Measurements from ENCODE around the gene GATD1. TPM values are rescaled to one million over a fixed set of nuclear protein-coding genes. Genes with fewer than 3 reads are reported as not detected.

Gene GATD1
- total RNA-seq, 1 experiment from 2014 or later: 39.9 TPM

DNA sequence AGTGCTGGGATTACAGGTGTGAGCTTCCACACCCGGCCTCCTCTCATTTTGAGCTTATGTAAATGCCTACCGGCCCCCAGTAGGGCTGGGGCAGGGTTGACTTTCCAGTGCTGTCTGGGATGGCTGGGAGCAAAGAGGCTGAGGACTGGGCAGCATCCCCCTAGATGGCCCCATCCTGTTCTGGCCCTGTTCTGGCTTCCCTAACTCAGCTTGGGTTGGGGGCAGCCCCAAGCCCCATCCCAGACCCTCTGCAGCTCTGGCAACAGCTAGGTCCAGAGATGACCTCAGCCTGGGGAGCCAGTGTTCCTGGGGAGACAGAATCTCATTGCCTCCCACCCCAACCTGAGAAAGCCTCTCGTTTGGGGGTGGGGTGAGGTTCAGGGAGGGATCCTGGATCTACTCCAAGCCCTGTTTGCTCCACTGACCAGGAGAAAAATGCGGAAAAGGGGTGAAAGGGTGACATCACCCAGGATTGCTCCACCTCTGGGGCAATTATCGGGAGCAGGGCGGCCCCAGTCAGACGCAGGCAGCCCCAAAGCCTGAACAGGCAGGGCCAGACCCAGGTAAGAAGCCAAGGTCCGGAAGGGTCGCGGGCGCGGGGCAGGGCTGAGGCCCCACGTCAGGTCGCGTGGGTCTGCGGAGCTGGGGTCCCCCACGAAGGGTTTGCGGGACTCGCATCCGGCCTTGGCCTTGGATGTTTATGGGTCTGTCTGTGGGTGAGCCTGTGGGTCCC is 41.3 kb upstream of the GATD1 start, which contains the start of gene PNPLA2:
PNPLA2 (plus strand) TSS at position 519 of the 733 bp plus-strand sequence. CDS start 805 bp downstream, outside the sequence.
- no peaks in the 10 kb centered on the region for H3K27me3 ChIP-seq
- no peaks in the 10 kb centered on the region for H3K9me3 ChIP-seq (replicated peaks)
- peaks cover 19% of the 10 kb centered on the region for H3K4me1 ChIP-seq
- peaks cover 10% of the 10 kb centered on the region; the same call in 1 of the 2 replicates for H3K36me3 ChIP-seq
- no peak for DNase-seq
- H3K27ac ChIP-seq: peak within 1 kb of the TSS; percentile 41; the same call in 1 of the 2 replicates
- H3K4me3 ChIP-seq: peak within 1 kb of the TSS; percentile 89

DNA sequence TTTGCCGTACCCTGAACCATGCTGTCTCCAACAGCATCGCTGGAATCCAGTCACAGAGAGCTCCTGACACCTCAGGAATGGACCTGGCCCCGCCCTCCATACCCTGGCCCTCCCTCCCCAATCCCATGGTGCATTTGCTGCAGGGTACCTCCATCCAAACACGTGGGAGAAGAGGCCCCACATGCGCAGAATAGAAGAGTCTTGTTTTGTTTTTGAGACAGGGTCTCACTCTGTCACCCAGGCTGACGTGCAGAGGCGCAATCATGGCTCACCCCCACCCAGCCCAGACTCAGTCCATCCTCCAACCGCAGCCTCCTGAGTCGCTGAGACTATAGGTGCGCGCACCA is 39.1 kb upstream of the GATD1 start:
- Histone ChIP-seq H3K4me1 (peaks cover 21% of the 10 kb centered on the region), H3K27me3 (no peaks in the 10 kb centered on the region), H3K36me3 (peaks cover 32% of the 10 kb centered on the region), H3K9me3 (replicated peaks) (no peaks in the 10 kb centered on the region), H3K27ac (no peak overlapping the region), H3K4me3 (no peak overlapping the region)
- DNase-seq: no peak

DNA sequence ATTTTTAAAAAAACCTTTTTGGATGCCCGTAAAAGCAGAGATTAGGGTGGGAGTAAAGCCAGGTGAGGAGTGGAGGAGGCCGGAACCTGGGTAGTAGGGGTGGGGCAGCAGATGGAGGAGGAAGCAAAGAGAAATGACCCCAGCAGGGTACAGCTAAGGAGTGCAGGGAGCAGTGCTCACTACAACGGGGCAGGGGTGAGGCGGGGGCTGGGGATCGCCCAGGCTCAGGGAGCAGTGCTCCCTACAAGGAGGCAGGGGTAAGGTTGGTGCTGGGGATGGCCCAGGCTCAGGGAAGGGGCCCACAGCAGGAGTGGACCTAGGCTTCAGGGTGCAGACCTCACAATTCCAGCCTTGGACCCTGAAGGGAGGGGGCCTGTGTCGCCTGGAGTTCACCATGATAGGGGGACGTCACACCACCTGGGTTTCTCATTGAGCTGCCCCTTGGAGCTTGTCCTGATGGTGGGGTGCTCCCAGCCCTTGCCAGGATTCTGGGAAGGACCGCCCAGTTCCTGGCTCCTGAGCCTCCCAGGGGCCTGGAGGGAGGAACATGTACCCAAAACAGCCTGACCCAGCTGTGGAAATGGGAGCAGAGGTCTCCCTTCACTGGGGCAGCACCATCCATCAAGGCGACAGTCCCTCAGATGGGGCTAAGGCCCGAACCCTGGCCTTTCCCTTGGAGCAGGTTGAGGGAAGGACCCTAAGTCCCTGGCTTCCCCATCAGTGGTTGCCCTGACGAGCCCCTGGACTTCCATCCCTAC is 38.6 kb upstream of the GATD1 start:
- Histone ChIP-seq H3K4me3 (no peak overlapping the region), H3K27me3 (no peaks in the 10 kb centered on the region), H3K4me1 (peaks cover 21% of the 10 kb centered on the region), H3K9me3 (replicated peaks) (no peaks in the 10 kb centered on the region), H3K36me3 (peaks cover 37% of the 10 kb centered on the region), H3K27ac (no peak overlapping the region)
- no peak for DNase-seq

DNA sequence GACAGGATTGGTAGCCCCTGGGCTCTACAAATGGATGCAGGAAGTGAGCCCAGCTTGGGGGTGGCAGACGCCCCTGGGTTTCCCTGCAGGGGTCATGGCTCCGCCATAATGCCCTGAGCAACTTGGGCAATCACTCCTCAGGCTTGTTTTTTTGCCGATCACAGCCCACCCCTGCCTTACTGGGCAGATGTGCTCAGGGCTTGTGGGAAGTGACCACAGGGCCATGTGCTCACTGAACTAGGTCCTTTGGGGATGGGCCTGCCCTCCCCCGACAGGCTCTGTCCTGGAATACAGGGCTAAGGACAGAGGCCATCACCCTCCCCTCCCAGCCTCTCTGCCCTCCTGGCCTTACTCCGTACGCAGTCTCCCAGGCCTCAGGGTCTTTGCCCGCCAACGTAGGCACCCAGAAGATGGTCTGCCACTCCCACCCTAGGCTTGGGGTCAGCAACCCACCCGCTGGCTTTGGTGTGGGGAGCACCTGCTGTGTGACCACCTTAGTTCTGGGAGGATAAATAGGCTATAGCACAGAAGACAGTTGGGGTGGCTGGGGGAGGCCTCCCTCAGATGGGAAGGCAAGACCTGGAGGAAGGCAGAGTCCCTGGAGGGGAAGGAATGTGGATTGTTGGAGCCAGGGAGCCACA is 36.3 kb upstream of the GATD1 start:
- no peaks in the 10 kb centered on the region for H3K27me3 ChIP-seq
- no peaks in the 10 kb centered on the region for H3K9me3 ChIP-seq (replicated peaks)
- H3K27ac ChIP-seq: no peak overlapping the region
- H3K4me1 ChIP-seq: peaks cover 13% of the 10 kb centered on the region
- H3K36me3 ChIP-seq: peaks cover 42% of the 10 kb centered on the region
- no peak for DNase-seq
- no peak overlapping the region for H3K4me3 ChIP-seq

DNA sequence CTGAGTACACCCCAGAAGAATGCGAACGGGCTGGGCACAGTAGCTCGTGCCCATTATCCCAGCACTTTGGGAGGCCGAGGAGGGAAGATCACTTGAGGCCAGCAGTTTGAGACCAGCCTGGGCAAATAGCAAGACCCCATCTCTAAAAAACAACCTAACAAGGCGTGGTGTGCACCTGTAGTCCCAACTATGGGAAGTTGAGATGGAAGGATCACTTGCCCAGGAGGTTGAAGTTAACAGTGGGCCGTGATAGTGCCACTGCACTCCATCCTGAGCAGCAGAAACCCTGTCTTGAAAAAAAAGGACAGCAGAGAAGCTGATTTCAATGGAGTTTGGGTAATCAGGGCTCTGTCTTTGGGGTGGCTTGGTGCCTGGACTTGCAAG is 35.8 kb upstream of the GATD1 start:
- H3K9me3 ChIP-seq (replicated peaks): no peaks in the 10 kb centered on the region
- no peak overlapping the region for H3K27ac ChIP-seq
- peaks cover 42% of the 10 kb centered on the region for H3K36me3 ChIP-seq

DNA sequence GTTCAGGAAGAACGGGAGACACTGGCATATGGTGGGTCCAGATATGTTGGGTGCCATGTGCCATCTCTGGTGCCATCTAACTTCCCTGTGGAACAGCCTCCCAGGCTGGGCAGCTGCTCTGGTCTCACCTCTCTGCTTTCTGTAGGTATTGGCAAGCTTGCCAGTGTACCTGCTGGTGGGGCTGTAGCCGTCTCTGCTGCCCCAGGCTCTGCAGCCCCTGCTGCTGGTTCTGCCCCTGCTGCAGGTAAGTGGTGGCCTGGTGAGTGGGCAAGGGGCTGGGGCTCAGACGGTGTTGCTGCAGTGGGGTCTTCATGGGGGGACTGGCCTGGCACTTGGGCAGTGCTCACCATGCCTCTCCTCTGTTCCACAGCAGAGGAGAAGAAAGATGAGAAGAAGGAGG is 35.1 kb upstream of the GATD1 start:
- Histone ChIP-seq H3K36me3 (peaks cover 42% of the 10 kb centered on the region), H3K27ac (no peak overlapping the region), H3K27me3 (no peaks in the 10 kb centered on the region), H3K4me3 (no peak overlapping the region), H3K9me3 (replicated peaks) (no peaks in the 10 kb centered on the region), H3K4me1 (peaks cover 10% of the 10 kb centered on the region; the same call in 1 of the 2 replicates)
- DNase-seq: no peak

More for the DNA sequence above, 35.8 kb upstream of the GATD1 start:
- Histone ChIP-seq H3K4me3 (no peak overlapping the region), H3K4me1 (peaks cover 10% of the 10 kb centered on the region; the same call in 1 of the 2 replicates), H3K27me3 (no peaks in the 10 kb centered on the region)
- no peak for DNase-seq

DNA sequence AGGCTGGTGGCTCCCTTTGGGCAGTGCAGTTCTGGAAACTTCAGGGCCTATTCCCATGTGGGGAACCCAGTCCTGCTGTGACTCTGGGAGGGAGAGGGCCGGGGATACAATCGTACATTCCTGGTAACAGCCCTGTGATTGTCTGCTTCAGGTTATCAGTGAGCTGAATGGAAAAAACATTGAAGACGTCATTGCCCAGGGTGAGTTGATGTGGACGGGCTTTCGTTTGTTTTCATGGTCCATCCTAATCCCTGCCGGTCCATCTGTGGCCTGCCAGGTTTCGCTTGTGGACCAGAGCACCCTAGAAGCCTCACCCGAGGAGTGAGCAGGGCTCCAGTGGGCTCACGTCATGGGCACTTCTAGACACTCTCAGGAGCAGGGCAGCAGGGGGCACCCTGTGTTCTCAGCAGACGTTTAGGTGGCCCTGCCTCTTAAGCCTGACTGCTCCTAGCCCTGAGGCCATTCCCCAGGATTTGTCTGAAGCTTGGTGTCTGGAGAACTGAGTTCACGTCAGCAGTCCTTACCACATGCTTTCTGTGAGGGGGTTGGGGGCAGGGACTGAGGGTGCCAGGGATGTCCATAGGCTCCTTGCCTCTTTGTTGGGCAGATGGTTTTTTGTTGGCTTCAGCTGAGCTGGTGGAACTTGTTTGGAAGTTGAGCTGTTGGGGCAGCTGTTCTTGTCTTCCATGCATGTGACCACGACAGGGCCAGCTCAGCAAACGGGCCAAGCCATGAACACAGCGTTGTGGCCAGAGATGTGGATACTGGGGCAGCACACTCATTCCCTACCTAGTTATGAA is 34.4 kb upstream of the GATD1 start:
- H3K27ac ChIP-seq: no peak overlapping the region
- no peak for DNase-seq
- no peaks in the 10 kb centered on the region for H3K27me3 ChIP-seq
- no peak overlapping the region for H3K4me3 ChIP-seq
- H3K36me3 ChIP-seq: peaks cover 42% of the 10 kb centered on the region
- peaks cover 10% of the 10 kb centered on the region; the same call in 1 of the 2 replicates for H3K4me1 ChIP-seq
- H3K9me3 ChIP-seq (replicated peaks): no peaks in the 10 kb centered on the region

DNA sequence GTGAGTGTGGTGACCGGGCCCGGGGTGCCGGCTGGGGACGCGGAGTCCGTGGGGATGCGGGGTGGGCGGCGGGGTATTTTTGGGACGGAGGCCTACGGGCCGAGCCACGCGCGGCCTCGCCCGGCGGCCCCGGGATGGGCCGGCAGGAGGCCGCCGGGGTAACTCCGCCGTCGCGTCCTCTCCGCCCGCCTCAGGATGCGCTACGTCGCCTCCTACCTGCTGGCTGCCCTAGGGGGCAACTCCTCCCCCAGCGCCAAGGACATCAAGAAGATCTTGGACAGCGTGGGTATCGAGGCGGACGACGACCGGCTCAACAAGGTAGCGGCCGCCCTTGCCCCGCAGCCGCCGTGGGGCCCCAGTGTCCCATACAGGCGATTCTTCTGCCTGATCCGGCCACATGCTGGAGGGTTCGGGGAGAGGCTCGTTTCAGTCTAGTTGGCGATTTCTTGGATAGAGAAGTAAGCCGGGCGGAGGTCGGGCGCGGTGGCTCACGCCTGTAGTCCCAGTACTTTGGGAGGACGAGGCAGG is 32.8 kb upstream of the GATD1 start:
- H3K9me3 ChIP-seq (replicated peaks): no peaks in the 10 kb centered on the region
- H3K27ac ChIP-seq: peak overlapping the region; percentile 97
- H3K4me1 ChIP-seq: peaks cover 10% of the 10 kb centered on the region; the same call in 1 of the 2 replicates
- DNase-seq: no peak
- H3K36me3 ChIP-seq: peaks cover 41% of the 10 kb centered on the region
- H3K4me3 ChIP-seq: peak overlapping the region; percentile 81
- H3K27me3 ChIP-seq: no peaks in the 10 kb centered on the region

DNA sequence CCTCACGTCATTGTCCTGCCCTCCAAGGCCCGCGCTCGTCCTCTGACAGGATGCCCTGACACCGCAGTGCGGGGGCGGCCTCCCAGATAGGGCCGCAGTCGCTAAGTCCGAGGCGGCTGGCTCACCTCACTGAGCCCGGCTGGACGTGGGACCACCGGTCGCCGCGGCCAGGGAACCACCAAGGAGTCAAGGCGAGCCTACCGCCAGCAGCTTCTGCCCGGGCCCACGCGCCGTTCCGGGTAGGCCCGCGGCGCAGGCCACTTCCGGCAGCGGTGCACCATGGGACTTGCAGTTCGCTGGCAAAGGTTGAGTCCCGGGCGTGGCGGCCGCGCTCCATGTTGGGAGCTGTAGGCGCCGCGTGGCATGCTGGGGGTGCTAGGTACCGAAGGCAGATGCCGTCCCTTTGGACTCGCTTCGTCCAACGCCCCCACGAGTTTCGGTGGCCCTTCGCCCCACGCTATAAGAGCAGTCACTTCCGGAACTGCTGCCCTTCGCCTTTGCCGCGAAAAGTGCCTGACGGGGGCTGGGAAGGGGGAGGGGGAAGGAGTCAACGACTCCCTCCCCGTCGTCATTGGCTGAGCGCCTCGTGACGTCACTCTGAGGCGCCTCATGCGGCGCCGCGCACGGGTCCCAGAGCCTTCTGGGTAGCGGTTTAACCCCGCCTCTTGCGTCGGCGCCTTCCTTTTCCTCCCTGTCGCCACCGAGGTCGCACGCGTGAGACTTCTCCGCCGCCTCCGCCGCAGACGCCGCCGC is 32.2 kb upstream of the GATD1 start, which contains the start of gene RPLP2:
RPLP2 (plus strand) TSS at position 681 of the 753 bp plus-strand sequence. CDS start 268 bp downstream, outside the sequence.
- H3K9me3 ChIP-seq (replicated peaks): no peaks in the 10 kb centered on the region
- DNase-seq: peak; percentile 97 to 98
- H3K27me3 ChIP-seq: no peaks in the 10 kb centered on the region
- peaks cover 38% of the 10 kb centered on the region for H3K36me3 ChIP-seq
- peak within 1 kb of the TSS; percentile 81 for H3K4me3 ChIP-seq
- peak within 1 kb of the TSS; percentile 97 for H3K27ac ChIP-seq
- peaks cover 10% of the 10 kb centered on the region; the same call in 1 of the 2 replicates for H3K4me1 ChIP-seq

DNA sequence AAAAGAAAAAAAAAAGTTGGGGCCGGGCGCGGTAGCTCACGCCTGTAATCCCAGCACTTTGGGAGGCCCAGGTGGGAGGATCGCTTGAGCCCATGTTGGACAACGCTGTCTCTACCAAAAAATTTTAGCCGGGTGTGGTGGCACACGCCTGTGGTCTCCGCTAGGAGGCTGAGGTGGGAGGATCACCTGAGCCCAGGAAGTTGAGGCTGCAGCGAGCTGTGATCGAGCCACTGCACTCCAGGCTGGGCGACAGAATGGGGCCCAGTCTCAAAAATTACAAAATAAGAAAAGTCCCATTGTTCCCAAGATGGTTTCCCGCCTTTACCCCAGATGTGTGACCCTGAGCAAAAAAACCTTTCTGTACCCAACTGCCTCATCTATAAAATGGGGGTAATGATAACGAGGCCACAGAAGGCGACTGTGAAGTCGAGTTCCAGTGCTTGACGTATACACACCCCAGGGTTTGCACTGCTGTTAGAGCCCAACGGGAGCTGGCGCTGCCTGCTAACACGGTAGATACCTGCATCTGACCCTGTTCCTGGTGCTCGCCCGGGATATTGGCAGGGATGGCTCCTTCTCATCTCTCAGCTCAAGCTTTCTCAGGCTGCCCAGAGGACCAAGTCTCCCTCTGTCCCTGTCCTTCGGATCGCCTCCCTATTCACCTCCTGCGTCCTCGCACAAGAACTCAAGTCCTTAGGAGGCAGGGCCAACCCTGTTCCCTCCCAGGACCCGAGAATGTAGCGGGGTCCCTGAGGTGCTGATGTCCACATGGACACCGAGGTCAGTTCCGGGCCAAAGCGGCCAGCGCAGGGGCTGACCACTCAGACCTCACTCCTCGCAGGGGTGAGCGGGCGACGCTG is 31.4 kb upstream of the GATD1 start:
- H3K27ac ChIP-seq: peak overlapping the region; percentile 97
- H3K4me3 ChIP-seq: peak overlapping the region; percentile 81
- peaks cover 13% of the 10 kb centered on the region; the same call in 1 of the 2 replicates for H3K4me1 ChIP-seq
- DNase-seq: peak in 1 of 2 experiments; percentile 2
- H3K9me3 ChIP-seq (replicated peaks): no peaks in the 10 kb centered on the region
- H3K27me3 ChIP-seq: no peaks in the 10 kb centered on the region
- H3K36me3 ChIP-seq: peaks cover 33% of the 10 kb centered on the region

DNA sequence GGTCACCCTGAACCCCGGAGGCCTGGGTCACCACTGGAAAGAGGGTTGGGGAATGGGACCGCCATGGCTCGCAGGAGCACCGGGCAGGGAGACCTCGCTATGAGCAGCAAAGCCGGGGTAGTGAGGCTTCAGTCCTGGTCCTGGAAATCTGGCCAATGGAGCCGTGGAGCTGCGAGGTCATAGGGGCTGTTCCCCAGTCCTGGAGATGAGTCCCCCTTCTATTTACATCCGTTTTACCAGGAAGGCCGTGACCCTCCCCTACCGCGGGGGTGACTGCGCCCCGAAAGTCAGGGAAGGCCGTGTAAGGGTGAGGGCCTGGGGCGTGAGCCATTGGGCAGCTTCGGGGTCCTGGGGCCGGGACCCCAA is 27.3 kb upstream of the GATD1 start:
- no peaks in the 10 kb centered on the region for H3K9me3 ChIP-seq (replicated peaks)
- H3K27me3 ChIP-seq: no peaks in the 10 kb centered on the region
- H3K36me3 ChIP-seq: peaks cover 6% of the 10 kb centered on the region; the same call in 1 of the 2 replicates
- no peak for DNase-seq
- peaks cover 14% of the 10 kb centered on the region for H3K4me1 ChIP-seq
- H3K4me3 ChIP-seq: peak overlapping the region; percentile 61
- H3K27ac ChIP-seq: peak overlapping the region; percentile 40; the same call in 1 of the 2 replicates

DNA sequence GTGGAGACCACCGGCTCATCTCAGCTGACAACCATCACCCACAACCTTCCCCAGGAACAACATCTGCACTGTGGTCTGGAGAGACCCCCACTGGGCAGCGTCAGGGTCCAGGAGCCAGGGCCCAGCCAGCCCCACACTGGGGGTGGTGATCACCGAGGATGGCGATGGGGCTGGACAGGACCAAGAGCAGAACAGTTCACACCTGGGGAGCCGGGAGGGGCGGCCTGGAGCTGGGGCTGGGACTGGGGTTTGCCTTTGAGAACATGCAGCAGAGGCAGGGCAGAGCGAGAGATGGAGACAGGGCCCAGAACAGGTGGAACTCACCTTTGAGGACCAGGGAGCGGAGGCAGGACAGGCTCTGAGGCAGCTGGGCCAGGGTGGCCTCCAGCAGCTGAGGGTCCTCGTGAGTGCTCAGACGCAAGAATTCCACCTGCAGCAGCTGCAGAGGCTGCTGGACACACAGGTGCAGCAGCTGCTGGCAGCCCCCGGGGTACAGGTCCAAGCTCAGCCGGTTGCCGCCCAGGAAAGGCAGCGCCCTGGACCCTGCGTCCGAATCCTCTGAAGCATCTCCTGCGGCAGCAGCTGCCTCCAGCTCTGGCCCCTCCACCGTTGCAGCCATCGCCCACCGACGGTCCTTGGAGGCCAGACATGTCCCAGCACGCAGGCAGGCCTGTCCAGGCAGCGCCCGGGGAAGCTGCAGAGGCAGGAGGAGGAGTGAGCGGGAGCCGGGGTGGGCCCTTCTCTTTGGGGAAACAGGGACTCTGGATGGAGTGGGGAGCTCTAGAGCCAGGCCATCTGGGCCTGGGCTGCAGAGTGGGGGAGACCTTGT is 26.7 kb upstream of the GATD1 start:
- Histone ChIP-seq H3K27me3 (no peaks in the 10 kb centered on the region), H3K9me3 (replicated peaks) (no peaks in the 10 kb centered on the region), H3K4me1 (peaks cover 14% of the 10 kb centered on the region), H3K36me3 (peaks cover 6% of the 10 kb centered on the region; the same call in 1 of the 2 replicates), H3K27ac (peak overlapping the region; percentile 40; the same call in 1 of the 2 replicates), H3K4me3 (peak overlapping the region; percentile 61)
- peak; percentile 85 to 90 for DNase-seq
